Neural cell (in vitro differentiated cells): ENCODE measurements around the gene NDE1. TPM values are rescaled to one million over a fixed set of nuclear protein-coding genes. Genes with fewer than 3 reads are reported as not detected.
"Not testable (repeated sequence)": the region's sequence is repeated elsewhere in the genome, so short reads cannot be mapped to it uniquely, and the experiment has no call there.

Source experiments
- H2AFZ ChIP-seq: fragments of 200-600, 300-800 bp; sonication (generic), shearing (Covaris generic); 2 replicates; pipeline ENCODE4 v1.6.0; 2014; ENCODE audit warnings: low read depth, mild to moderate bottlenecking, antibody characterized with exemption, low read length, moderate library complexity
- H3F3A ChIP-seq: fragments of 200-600 bp; shearing (Covaris generic); 2 replicates; pipeline ENCODE4 v1.6.1; 2016; ENCODE audit warnings: mild to moderate bottlenecking, moderate library complexity, mixed read lengths, antibody characterized with exemption, low read length; ENCODE audit not compliant: insufficient read depth, poor library complexity, severe bottlenecking
- H3K27ac ChIP-seq: fragments of 200-600, 300-800 bp; sonication (generic), shearing (Covaris generic); 2 replicates; pipeline ENCODE4 v1.5.1; 2014; ENCODE audit warnings: mild to moderate bottlenecking, low read length, moderate library complexity
- H3K27me3 ChIP-seq: fragments of 300-800, 200-600 bp; sonication (generic), shearing (Covaris generic); 2 replicates; pipeline ENCODE4 v1.6.0; 2014; ENCODE audit warnings: mild to moderate bottlenecking, low read depth, low read length, moderate library complexity; ENCODE audit not compliant: insufficient read depth
- H3K36me3 ChIP-seq: fragments of 300-800, 200-600 bp; sonication (generic), shearing (Covaris generic); 2 replicates; pipeline ENCODE4 v1.5.1; 2014; ENCODE audit warnings: mild to moderate bottlenecking, antibody characterized with exemption, low read length, moderate library complexity; ENCODE audit not compliant: insufficient read depth
- H3K4me2 ChIP-seq: fragments of 300-800, 200-600 bp; sonication (generic), shearing (Covaris generic); 2 replicates; pipeline ENCODE4 v1.6.0; 2014; ENCODE audit warnings: mild to moderate bottlenecking, low read length
- H3K4me3 ChIP-seq: fragments of 300-800, 200-600 bp; sonication (generic), shearing (Covaris generic); 2 replicates; pipeline ENCODE4 v1.5.1; 2014; ENCODE audit warnings: mild to moderate bottlenecking, low read length, moderate library complexity
- H3K79me2 ChIP-seq: fragments of 200-600 bp; shearing (Covaris generic); replicated peaks from 2 replicates; pipeline ENCODE4 v1.6.0; 2014; ENCODE audit warnings: mild to moderate bottlenecking, low read length, moderate library complexity; ENCODE audit not compliant: insufficient read depth
- H3K9ac ChIP-seq: fragments of 300-800, 200-600 bp; sonication (generic), shearing (Covaris generic); 2 replicates; pipeline ENCODE4 v1.6.1; 2016; ENCODE audit warnings: mild to moderate bottlenecking, low read length, mixed read lengths
- H3K9me2 ChIP-seq: fragments of 200-600 bp; shearing (Covaris generic); 2 replicates; pipeline ENCODE4 v1.6.1; 2016; ENCODE audit warnings: mild to moderate bottlenecking, low read length, mixed read lengths; ENCODE audit not compliant: insufficient read depth
- H3K9me3 ChIP-seq: fragments of 200-600, 300-800 bp; sonication (generic), shearing (Covaris generic); 2 replicates; pipeline ENCODE4 v1.6.1; 2016; ENCODE audit warnings: mild to moderate bottlenecking, mixed run types, low read length, moderate library complexity, mixed read lengths
- H4K20me1 ChIP-seq: fragments of 200-600 bp; shearing (Covaris generic); 2 replicates; pipeline ENCODE4 v1.6.1; 2016; ENCODE audit warnings: mild to moderate bottlenecking, mixed run types; ENCODE audit not compliant: insufficient read depth
- EP300 ChIP-seq: fragments of 450-650 bp; conservative IDR thresholded peaks from 2 replicates; pipeline ENCODE4 v1.6.1; 2014; ENCODE audit warnings: antibody characterized with exemption, mild to moderate bottlenecking, moderate library complexity; ENCODE audit not compliant: poor library complexity, severe bottlenecking
- MXI1 ChIP-seq: fragments of 450-650 bp; conservative IDR thresholded peaks from 2 replicates; pipeline ENCODE4 v1.6.1; 2014; ENCODE audit warnings: antibody characterized with exemption, mild to moderate bottlenecking; ENCODE audit not compliant: poor library complexity, severe bottlenecking
- POLR2AphosphoS5 ChIP-seq: IDR thresholded peaks from 2 replicates; pipeline ENCODE4 v1.6.1; 2012
- RAD21 ChIP-seq: fragments of 450-650 bp; conservative IDR thresholded peaks from 2 replicates; pipeline ENCODE4 v1.6.1; 2014; ENCODE audit warnings: antibody characterized with exemption, mild to moderate bottlenecking, moderate library complexity
- SMC3 ChIP-seq: fragments of 450-650 bp; conservative IDR thresholded peaks from 2 replicates; pipeline ENCODE4 v1.6.1; 2014; ENCODE audit warnings: antibody characterized with exemption, mild to moderate bottlenecking, moderate library complexity; ENCODE audit not compliant: poor library complexity
- TAF1 ChIP-seq: IDR thresholded peaks from 2 replicates; pipeline ENCODE4 v1.6.1; 2012; ENCODE audit warnings: low read depth
- polyA plus RNA-seq: library from polyadenylated mRNA; depleted of rRNA; stranded (reverse); fragments of >200 nt; gene quantifications from 2 replicates; pipeline ENCODE4 v1.2.3, GENCODE V29; 2014
- TF ChIP-seq, protein P1 (sequence below): fragments of 450-650 bp; IDR thresholded peaks from 2 replicates; pipeline ENCODE4 v1.5.1; 2014; ENCODE audit warnings: antibody characterized with exemption, mild to moderate bottlenecking, moderate library complexity; ENCODE audit not compliant: poor library complexity, severe bottlenecking
- TF ChIP-seq, protein P2 (sequence below): IDR thresholded peaks from 2 replicates; pipeline ENCODE4 v1.6.1; 2012; ENCODE audit warnings: borderline replicate concordance

NDE1 gene
- polyA plus RNA-seq, 1 donor from 2014 or later, result not detected

DNA sequence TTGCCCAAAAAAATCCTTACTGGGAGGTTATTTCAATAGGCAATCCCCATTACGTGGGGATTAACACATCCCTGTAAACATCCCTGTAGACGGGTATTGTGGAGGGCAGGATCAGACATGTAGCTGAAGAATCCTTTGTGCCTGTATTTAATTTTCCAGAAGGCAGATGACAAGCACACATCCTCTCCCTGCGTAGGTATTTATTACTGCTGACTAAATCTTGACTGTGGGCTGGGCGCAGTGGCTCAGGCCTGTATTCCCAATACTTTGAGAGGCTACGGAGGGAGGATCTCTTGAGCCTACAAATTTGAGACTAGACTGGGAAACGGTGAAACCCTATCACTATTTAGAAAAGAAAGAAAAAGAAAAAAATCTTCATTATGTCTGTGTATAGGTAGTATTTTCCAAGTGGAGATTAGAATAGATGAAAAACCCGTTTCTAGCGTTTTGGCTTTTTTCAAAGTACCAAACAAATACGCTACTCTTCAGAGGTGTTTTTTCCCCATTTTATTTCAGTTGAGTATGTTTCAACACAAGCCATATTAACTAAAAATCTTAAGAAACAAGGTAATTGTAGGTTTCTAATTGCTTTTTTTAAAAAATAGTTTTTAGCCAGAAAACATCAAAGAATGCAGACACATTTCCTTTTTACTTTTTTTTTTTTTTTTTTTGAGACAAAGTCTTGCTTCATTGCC, 5.6 kb upstream of the NDE1 start:
- Histone ChIP-seq H3K9me3 (no peaks in the 10 kb centered on the region), H3K9ac (no peak overlapping the region), H3K27me3 (no peaks in the 10 kb centered on the region), H3K4me3 (no peak overlapping the region), H2AFZ (no peak overlapping the region), H3K4me2 (no peak overlapping the region), H3K79me2 (peaks cover 29% of the 10 kb centered on the region), H3K27ac (no peak overlapping the region), H3K9me2 (no peaks in the 10 kb centered on the region), H3F3A (no peaks in the 10 kb centered on the region), H4K20me1 (no peaks in the 10 kb centered on the region), H3K36me3 (no peaks in the 10 kb centered on the region)
- TF ChIP-seq RAD21, result no peak
- TF ChIP-seq, protein P1, sequence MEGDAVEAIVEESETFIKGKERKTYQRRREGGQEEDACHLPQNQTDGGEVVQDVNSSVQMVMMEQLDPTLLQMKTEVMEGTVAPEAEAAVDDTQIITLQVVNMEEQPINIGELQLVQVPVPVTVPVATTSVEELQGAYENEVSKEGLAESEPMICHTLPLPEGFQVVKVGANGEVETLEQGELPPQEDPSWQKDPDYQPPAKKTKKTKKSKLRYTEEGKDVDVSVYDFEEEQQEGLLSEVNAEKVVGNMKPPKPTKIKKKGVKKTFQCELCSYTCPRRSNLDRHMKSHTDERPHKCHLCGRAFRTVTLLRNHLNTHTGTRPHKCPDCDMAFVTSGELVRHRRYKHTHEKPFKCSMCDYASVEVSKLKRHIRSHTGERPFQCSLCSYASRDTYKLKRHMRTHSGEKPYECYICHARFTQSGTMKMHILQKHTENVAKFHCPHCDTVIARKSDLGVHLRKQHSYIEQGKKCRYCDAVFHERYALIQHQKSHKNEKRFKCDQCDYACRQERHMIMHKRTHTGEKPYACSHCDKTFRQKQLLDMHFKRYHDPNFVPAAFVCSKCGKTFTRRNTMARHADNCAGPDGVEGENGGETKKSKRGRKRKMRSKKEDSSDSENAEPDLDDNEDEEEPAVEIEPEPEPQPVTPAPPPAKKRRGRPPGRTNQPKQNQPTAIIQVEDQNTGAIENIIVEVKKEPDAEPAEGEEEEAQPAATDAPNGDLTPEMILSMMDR, result no peak

DNA sequence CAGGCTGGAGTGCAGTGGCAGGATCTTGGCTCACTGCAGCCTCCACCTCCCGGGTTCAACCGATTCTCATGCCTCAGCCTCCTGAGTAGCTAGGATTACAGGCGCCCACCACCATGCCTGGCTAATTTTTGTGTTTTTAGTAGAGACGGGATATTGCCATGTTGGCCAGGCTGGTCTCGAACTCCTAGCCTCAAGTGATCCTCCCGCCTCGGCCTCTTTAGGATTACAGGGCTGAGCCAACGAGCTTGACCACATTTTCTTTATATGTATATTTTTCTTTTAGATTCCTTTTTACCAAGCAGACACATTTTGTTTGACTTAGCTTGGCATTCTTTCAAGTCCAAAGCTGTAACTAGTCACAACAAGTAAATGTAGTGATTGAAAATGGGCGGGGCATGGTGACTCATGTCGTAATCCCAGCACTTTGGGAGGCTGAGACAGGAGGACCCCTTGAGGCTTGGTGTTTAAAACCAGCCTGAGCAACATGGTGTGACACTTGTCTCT, 5.0 kb upstream of the NDE1 start:
- H3K79me2 ChIP-seq, result peaks cover 25% of the 10 kb centered on the region
- H4K20me1 ChIP-seq, H3K4me2 ChIP-seq, H3K27me3 ChIP-seq, H3K9me2 ChIP-seq, H3K4me3 ChIP-seq, H3F3A ChIP-seq, H3K36me3 ChIP-seq, H3K9ac ChIP-seq, H2AFZ ChIP-seq, H3K9me3 ChIP-seq, H3K27ac ChIP-seq: not testable (repeated sequence)

DNA sequence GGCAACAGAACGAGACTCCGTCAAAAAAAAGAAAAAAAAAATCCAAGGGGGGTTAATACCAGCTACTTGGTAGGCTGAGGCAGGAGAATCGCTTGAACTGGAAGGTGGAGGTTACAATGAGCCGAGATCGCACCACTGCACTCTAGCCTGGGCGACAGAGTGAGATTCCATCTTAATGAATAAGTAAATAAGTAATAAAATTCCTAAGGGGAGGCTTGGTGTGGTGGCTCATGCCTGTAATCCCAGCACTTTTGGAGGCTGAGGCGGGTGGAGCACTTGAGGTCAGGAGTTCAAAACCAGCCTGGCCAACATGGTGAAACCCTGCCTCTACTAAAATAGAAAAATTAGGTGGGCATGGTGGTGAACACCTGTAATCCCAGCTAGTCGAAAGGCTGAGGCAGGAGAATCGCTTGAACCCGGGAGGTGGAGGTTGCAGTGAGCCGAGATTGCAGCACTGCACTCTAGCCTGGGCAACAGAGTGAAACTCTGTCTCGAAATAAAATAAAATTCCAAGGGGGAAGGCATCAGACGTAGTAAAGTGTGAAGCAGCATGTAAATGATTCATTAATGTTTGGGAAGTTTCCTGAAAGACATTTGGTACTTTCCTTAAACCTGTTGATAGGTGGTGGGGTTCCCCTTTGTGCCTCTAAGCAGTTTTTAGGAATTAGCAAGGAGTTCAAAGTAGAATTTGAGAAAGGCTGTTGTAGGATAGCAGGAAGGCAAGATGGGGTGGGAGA, 3.3 kb upstream of the NDE1 start:
- H3K9me3 ChIP-seq, H3K27me3 ChIP-seq, H3K4me3 ChIP-seq, H3K27ac ChIP-seq, H2AFZ ChIP-seq, H3K79me2 ChIP-seq, H3F3A ChIP-seq, H3K9ac ChIP-seq, H3K4me2 ChIP-seq, H3K36me3 ChIP-seq, H3K9me2 ChIP-seq, H4K20me1 ChIP-seq: not testable (repeated sequence)

DNA sequence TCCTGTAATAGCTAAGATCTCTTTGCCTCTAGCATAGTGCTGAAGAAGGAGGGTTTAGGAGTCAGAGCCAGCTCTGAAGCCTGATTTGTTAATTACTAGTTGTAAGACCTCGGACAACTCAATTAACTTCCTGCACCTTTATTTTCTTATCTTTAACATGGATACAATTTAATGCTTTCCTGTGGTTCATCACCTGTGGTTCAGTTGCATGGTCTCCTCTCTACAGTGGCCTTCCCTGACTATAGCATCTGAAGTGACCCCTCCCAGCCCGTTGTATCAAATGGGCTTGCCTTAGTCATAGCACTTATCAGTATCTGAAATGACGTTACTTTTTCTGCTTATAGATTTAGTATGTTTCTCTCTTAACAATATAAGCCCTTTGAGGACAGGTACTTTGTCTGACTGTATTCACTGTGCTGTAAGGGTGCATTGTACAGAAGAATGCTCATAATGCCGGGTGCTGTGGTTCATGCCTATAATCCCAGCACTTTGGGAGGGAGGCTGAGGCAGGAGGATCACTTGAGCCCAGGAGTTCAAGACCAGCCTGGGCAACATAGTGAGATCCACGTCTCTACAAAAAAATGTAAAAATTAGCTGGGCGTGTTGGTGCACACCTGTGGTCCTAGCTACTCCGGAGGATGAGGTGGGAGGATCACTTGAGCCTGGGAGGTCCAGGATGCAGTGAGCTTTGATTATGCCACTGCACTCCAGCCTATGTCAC, 2.6 kb upstream of the NDE1 start:
- Histone ChIP-seq H3F3A (no peaks in the 10 kb centered on the region), H3K4me3 (no peak overlapping the region), H3K9ac (no peak overlapping the region), H2AFZ (no peak overlapping the region), H3K9me3 (no peaks in the 10 kb centered on the region), H3K36me3 (no peaks in the 10 kb centered on the region), H3K4me2 (no peak overlapping the region), H4K20me1 (no peaks in the 10 kb centered on the region), H3K9me2 (no peaks in the 10 kb centered on the region), H3K79me2 (peaks cover under 1% of the 10 kb centered on the region), H3K27me3 (peaks cover 5% of the 10 kb centered on the region), H3K27ac (no peak overlapping the region)
- TF ChIP-seq MXI1, result no peak
- TF ChIP-seq, protein P1, result no peak
- no peak for TF ChIP-seq POLR2AphosphoS5
- no peak for TF ChIP-seq SMC3
- TF ChIP-seq, protein P2, sequence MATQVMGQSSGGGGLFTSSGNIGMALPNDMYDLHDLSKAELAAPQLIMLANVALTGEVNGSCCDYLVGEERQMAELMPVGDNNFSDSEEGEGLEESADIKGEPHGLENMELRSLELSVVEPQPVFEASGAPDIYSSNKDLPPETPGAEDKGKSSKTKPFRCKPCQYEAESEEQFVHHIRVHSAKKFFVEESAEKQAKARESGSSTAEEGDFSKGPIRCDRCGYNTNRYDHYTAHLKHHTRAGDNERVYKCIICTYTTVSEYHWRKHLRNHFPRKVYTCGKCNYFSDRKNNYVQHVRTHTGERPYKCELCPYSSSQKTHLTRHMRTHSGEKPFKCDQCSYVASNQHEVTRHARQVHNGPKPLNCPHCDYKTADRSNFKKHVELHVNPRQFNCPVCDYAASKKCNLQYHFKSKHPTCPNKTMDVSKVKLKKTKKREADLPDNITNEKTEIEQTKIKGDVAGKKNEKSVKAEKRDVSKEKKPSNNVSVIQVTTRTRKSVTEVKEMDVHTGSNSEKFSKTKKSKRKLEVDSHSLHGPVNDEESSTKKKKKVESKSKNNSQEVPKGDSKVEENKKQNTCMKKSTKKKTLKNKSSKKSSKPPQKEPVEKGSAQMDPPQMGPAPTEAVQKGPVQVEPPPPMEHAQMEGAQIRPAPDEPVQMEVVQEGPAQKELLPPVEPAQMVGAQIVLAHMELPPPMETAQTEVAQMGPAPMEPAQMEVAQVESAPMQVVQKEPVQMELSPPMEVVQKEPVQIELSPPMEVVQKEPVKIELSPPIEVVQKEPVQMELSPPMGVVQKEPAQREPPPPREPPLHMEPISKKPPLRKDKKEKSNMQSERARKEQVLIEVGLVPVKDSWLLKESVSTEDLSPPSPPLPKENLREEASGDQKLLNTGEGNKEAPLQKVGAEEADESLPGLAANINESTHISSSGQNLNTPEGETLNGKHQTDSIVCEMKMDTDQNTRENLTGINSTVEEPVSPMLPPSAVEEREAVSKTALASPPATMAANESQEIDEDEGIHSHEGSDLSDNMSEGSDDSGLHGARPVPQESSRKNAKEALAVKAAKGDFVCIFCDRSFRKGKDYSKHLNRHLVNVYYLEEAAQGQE, result no peak
- no peak for TF ChIP-seq TAF1
- TF ChIP-seq EP300, result no peak
- TF ChIP-seq RAD21, result no peak
